HCT116 (cell line): ENCODE measurements around the gene TENT4A. TPM values are rescaled to one million over a fixed set of nuclear protein-coding genes. Genes with fewer than 3 reads are reported as not detected.

Experiments
- ATAC-seq: fragments of 200-7000 bp; cut with Tn5 transposase; 2 replicates; pipeline ENCODE4 v1.9.1; 2020; ENCODE audit warnings: mild to moderate bottlenecking, moderate library complexity
- BruUV-seq: library from RNA; stranded (reverse); fragments of 400-500 nt; replicated peaks from 2 replicates; lab custom pipeline; 2021; lab: Mats Ljungman, UMichigan
- CTCF ChIA-PET: fragments of 300-600 bp; sonication (Branson Sonifier 250); formaldehyde crosslinking; loops from one replicate; lab custom pipeline; 2021; ENCODE audit warnings: antibody characterized with exemption; lab: Charles Lee
- POLR2A ChIA-PET: fragments of 300-600, 350-600 bp; sonication (Branson Sonifier 250); formaldehyde crosslinking; loops from one replicate; lab custom pipeline; 2021; ENCODE audit warnings: antibody characterized with exemption; lab: Charles Lee
- RAD21 ChIA-PET, 2 experiments: fragments of 300-600 bp; sonication (Branson Sonifier 250); formaldehyde crosslinking; loops; one replicate each; lab custom pipeline; 2023; ENCODE audit warnings: low total read pairs in 2 of 2; ENCODE audit not compliant: uncharacterized antibody in 2 of 2, unreplicated experiment in 2 of 2, low non-redundant PET in 1 of 2; lab: Charles Lee
- DNase-seq: peaks from one replicate; pipeline ENCODE4 v3.0.0-alpha.2; 2010; ENCODE audit warnings: low read depth, low spot score
- H2AFZ ChIP-seq: fragments of 200-600 bp; shearing (Covaris generic), sonication (generic); 2 replicates; pipeline ENCODE4 v1.6.1; 2017; ENCODE audit warnings: low read depth, mixed run types, mixed read lengths, antibody characterized with exemption, low read length; ENCODE audit not compliant: poor library complexity, severe bottlenecking
- H3K27ac ChIP-seq: 2 replicates; pipeline ENCODE4 v1.5.1; 2012; ENCODE audit warnings: low read depth, low read length
- H3K27me3 ChIP-seq: fragments of 200-600 bp; sonication (generic); 2 replicates; pipeline ENCODE4 v1.6.1; 2016; ENCODE audit warnings: mixed run types, low read length, mixed read lengths; ENCODE audit not compliant: insufficient read depth
- H3K36me3 ChIP-seq, 2 experiments: fragments of 200-500 bp in 1 of 2; fragments of 200-600 bp in 1 of 2; sonication (Bioruptor generic) in 1 of 2; sonication (generic) in 1 of 2; 2 replicates each; pipeline versions ENCODE4 v1.5.1 to v1.6.1; 2014 to 2016; ENCODE audit warnings: low read length in 2 of 2, inconsistent platforms in 1 of 2, mixed read lengths in 1 of 2, mixed run types in 1 of 2; ENCODE audit not compliant: insufficient read depth in 2 of 2, control insufficient read depth in 1 of 2
- H3K4me1 ChIP-seq, 2 experiments: fragments of 200-600 bp in 1 of 2; sonication (generic) in 1 of 2; 2 replicates each; pipeline versions ENCODE4 v1.5.1 to v1.6.1; 2012 to 2017; ENCODE audit warnings: low read length in 2 of 2, inconsistent platforms in 1 of 2, mild to moderate bottlenecking in 1 of 2, mixed read lengths in 1 of 2, mixed run types in 1 of 2, moderate library complexity in 1 of 2; ENCODE audit not compliant: insufficient read depth in 2 of 2, control insufficient read depth in 1 of 2
- H3K4me2 ChIP-seq: fragments of 200-600 bp; sonication (generic); 2 replicates; pipeline ENCODE4 v1.6.1; 2017; ENCODE audit warnings: mixed run types, low read length, mixed read lengths
- H3K4me3 ChIP-seq, 2 experiments: fragments of 200-600 bp in 1 of 2; sonication (generic) in 1 of 2; replicated peaks in 1 of 2; 2 replicates each; pipeline ENCODE4 v1.5.1; 2011 to 2016; ENCODE audit warnings: low read length in 2 of 2, control low read depth in 1 of 2, low read depth in 1 of 2, mild to moderate bottlenecking in 1 of 2, mixed read lengths in 1 of 2, mixed run types in 1 of 2
- H3K79me2 ChIP-seq: fragments of 200-600 bp; sonication (generic); 2 replicates; pipeline ENCODE4 v1.6.1; 2017; ENCODE audit warnings: mild to moderate bottlenecking, mixed run types, low read length, moderate library complexity, mixed read lengths; ENCODE audit not compliant: insufficient read depth
- H3K9ac ChIP-seq: fragments of 200-600 bp; sonication (generic); 2 replicates; pipeline ENCODE4 v1.6.1; 2016; ENCODE audit warnings: low read length, mixed read lengths
- H3K9me2 ChIP-seq: fragments of 200-600 bp; sonication (generic), shearing (Covaris generic); 2 replicates; pipeline ENCODE4 v1.6.1; 2017; ENCODE audit warnings: mixed run types, mild to moderate bottlenecking, moderate library complexity; ENCODE audit not compliant: insufficient read depth
- H3K9me3 ChIP-seq, 2 experiments: fragments of 200-500 bp in 1 of 2; fragments of 200-600 bp in 1 of 2; sonication (Bioruptor generic) in 1 of 2; sonication (generic) in 1 of 2; 2 replicates each; pipeline ENCODE4 v1.6.1; 2014 to 2017; ENCODE audit warnings: low read length in 2 of 2, mixed read lengths in 2 of 2, inconsistent platforms in 1 of 2, low read depth in 1 of 2, mild to moderate bottlenecking in 1 of 2, mixed run types in 1 of 2, moderate library complexity in 1 of 2; ENCODE audit not compliant: control insufficient read depth in 1 of 2, insufficient read depth in 1 of 2
- H4K20me1 ChIP-seq: fragments of 200-600 bp; sonication (generic), shearing (Covaris generic); 2 replicates; pipeline ENCODE4 v1.6.1; 2017; ENCODE audit warnings: mixed run types, mild to moderate bottlenecking, moderate library complexity; ENCODE audit not compliant: insufficient read depth
- CBX3 ChIP-seq: IDR thresholded peaks from 2 replicates; pipeline ENCODE4 v1.6.1; 2012; ENCODE audit warnings: low read depth
- EGR1 ChIP-seq: IDR thresholded peaks from 2 replicates; pipeline ENCODE4 v1.6.1; 2012; ENCODE audit warnings: low read depth
- ELF1 ChIP-seq: IDR thresholded peaks from 2 replicates; pipeline ENCODE4 v1.6.1; 2012; ENCODE audit warnings: low read depth, borderline replicate concordance
- EZH2 ChIP-seq: fragments of 200-600 bp; sonication (generic); IDR thresholded peaks from 2 replicates; pipeline ENCODE4 v1.6.1; 2017; ENCODE audit warnings: antibody characterized with exemption, mixed run types
- EZH2phosphoT487 ChIP-seq: fragments of 200-600 bp; IDR thresholded peaks from 2 replicates; pipeline ENCODE4 v1.6.1; 2018; ENCODE audit warnings: antibody characterized with exemption, borderline replicate concordance
- TCF7L2 ChIP-seq: IDR thresholded peaks from 2 replicates; pipeline ENCODE4 v1.7.0; 2011; ENCODE audit warnings: borderline replicate concordance, inconsistent platforms; ENCODE audit not compliant: insufficient read depth, insufficient read length; ENCODE audit errors: extremely low read depth
- intact Hi-C: fragments of 100-400 bp; cut with micrococcal nuclease; formaldehyde crosslinking; loops from 2 replicates; pipeline ENCODE4 v1.10.0; 2022
- total RNA-seq: library from RNA; stranded (reverse); gene quantifications from one replicate; pipeline ENCODE4 v1.2.1, GENCODE V29; 2021; ENCODE audit not compliant: unreplicated experiment
- TF ChIP-seq, protein P1 (sequence below): IDR thresholded peaks from 2 replicates; pipeline ENCODE4 v1.6.1; 2012
- TF ChIP-seq, protein P2 (sequence below): IDR thresholded peaks from 2 replicates; pipeline ENCODE4 v1.6.1; 2012; ENCODE audit warnings: low read depth
- TF ChIP-seq, protein P3 (sequence below): IDR thresholded peaks from 2 replicates; pipeline ENCODE4 v1.6.1; 2012
- TF ChIP-seq, protein P4 (sequence below): IDR thresholded peaks from 2 replicates; pipeline ENCODE4 v1.6.1; 2011; ENCODE audit warnings: mild to moderate bottlenecking, low read length, moderate library complexity; ENCODE audit not compliant: insufficient replicate concordance; ENCODE audit errors: extremely low read depth

The TENT4A gene
- total RNA-seq, 1 experiment from 2014 or later, result 39.8 TPM

DNA sequence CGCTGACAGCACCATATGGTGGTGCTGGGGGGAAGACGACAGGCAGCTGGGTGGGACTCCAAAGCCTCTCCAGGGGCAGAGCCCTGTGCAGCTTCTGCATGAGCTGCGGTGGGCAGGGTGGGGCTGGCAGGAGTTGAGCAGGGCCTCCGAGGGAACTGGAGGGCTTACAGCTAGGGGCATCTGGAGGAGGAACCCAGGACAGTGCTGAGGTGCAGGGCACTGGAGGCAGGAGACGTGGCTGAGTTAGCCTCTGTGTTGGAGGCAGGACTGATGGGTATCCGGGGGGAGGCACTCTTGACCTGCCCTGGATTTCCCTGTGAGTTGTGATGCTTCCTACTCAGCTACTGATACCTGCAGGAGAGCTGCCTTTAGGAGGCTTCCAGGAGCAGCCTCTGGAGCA is 45.0 kb downstream of the TENT4A start:
- Histone ChIP-seq H3K9me2 (no peaks in the 10 kb centered on the region), H3K79me2 (0 out of 2 replicates have a peak, but pooled peaks cover 2% of the 10 kb centered on the region), H4K20me1 (no peaks in the 10 kb centered on the region), H3K4me1 (peaks cover 0 to 8% of the 10 kb centered on the region in 2 experiments; a peak in 1 of 4 replicates), H3K27ac (no peak overlapping the region), H3K36me3 (peaks cover 22 to 28% of the 10 kb centered on the region in 2 experiments; a peak in 3 of 4 replicates), H3K4me2 (no peak overlapping the region), H3K9ac (no peak overlapping the region), H2AFZ (no peak overlapping the region), H3K4me3 (no peak overlapping the region), H3K27me3 (no peaks in the 10 kb centered on the region), H3K9me3 (no peaks in the 10 kb centered on the region)
- TF ChIP-seq, protein P1, sequence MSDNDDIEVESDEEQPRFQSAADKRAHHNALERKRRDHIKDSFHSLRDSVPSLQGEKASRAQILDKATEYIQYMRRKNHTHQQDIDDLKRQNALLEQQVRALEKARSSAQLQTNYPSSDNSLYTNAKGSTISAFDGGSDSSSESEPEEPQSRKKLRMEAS, result no peak
- TF ChIP-seq, protein P2, sequence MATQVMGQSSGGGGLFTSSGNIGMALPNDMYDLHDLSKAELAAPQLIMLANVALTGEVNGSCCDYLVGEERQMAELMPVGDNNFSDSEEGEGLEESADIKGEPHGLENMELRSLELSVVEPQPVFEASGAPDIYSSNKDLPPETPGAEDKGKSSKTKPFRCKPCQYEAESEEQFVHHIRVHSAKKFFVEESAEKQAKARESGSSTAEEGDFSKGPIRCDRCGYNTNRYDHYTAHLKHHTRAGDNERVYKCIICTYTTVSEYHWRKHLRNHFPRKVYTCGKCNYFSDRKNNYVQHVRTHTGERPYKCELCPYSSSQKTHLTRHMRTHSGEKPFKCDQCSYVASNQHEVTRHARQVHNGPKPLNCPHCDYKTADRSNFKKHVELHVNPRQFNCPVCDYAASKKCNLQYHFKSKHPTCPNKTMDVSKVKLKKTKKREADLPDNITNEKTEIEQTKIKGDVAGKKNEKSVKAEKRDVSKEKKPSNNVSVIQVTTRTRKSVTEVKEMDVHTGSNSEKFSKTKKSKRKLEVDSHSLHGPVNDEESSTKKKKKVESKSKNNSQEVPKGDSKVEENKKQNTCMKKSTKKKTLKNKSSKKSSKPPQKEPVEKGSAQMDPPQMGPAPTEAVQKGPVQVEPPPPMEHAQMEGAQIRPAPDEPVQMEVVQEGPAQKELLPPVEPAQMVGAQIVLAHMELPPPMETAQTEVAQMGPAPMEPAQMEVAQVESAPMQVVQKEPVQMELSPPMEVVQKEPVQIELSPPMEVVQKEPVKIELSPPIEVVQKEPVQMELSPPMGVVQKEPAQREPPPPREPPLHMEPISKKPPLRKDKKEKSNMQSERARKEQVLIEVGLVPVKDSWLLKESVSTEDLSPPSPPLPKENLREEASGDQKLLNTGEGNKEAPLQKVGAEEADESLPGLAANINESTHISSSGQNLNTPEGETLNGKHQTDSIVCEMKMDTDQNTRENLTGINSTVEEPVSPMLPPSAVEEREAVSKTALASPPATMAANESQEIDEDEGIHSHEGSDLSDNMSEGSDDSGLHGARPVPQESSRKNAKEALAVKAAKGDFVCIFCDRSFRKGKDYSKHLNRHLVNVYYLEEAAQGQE, result no peak
- TF ChIP-seq ELF1 (no peak), EZH2 (no peak), CBX3 (no peak), EZH2phosphoT487 (no peak), TCF7L2 (no peak), EGR1 (no peak)
- TF ChIP-seq, protein P3, sequence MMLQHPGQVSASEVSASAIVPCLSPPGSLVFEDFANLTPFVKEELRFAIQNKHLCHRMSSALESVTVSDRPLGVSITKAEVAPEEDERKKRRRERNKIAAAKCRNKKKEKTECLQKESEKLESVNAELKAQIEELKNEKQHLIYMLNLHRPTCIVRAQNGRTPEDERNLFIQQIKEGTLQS, result no peak
- TF ChIP-seq, protein P4, sequence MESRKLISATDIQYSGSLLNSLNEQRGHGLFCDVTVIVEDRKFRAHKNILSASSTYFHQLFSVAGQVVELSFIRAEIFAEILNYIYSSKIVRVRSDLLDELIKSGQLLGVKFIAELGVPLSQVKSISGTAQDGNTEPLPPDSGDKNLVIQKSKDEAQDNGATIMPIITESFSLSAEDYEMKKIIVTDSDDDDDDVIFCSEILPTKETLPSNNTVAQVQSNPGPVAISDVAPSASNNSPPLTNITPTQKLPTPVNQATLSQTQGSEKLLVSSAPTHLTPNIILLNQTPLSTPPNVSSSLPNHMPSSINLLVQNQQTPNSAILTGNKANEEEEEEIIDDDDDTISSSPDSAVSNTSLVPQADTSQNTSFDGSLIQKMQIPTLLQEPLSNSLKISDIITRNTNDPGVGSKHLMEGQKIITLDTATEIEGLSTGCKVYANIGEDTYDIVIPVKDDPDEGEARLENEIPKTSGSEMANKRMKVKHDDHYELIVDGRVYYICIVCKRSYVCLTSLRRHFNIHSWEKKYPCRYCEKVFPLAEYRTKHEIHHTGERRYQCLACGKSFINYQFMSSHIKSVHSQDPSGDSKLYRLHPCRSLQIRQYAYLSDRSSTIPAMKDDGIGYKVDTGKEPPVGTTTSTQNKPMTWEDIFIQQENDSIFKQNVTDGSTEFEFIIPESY, result no peak
- ChIA-PET POLR2A (no interaction called here), RAD21 (no interaction called here), CTCF (no interaction called here)
- intact Hi-C loops, result no loop called here
- DNase-seq (no peak), ATAC-seq (peak; percentile 13; the same call in 1 of the 2 replicates)
- no TSS peak for BruUV-seq
